ENCODE data around the gene PPP1R3F. TPM values are rescaled to one million over a fixed set of nuclear protein-coding genes. Genes with fewer than 3 reads are reported as not detected.

Gene PPP1R3F, protein sequence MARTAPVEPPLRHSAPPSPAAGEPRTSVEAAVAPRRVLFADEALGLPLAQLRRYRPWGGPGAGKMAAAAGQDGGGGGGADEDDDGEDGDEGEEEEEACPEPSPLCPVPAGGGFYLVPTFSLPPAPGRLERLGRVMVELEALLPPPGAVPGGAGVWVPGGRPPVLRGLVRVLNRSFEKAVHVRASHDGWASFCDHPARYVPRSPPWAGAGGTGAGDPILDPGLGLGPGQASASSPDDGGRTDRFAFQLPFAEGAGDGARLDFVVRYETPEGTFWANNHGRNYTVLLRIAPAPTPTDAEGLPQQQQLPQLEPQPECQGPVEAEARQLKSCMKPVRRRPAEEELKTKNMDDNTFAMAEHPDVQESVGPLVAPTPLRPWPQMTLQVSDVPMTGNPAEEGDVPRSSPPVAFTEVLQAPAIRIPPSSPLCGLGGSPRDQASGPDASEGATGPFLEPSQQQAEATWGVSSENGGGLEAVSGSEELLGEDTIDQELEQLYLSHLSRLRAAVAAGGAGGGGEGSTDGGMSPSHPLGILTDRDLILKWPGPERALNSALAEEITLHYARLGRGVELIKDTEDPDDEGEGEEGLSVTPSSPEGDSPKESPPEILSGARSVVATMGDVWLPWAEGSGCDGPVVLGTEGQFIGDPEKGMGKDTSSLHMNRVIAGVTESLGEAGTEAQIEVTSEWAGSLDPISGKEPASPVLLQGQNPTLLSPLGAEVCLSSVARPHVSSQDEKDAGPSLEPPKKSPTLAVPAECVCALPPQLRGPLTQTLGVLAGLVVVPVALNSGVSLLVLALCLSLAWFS
- 10 to 100 TPM in 1 of 4 donors, 1 to 10 TPM in 3; 4.8 to 13.3 (median 5.7) TPM for total RNA-seq

DNA sequence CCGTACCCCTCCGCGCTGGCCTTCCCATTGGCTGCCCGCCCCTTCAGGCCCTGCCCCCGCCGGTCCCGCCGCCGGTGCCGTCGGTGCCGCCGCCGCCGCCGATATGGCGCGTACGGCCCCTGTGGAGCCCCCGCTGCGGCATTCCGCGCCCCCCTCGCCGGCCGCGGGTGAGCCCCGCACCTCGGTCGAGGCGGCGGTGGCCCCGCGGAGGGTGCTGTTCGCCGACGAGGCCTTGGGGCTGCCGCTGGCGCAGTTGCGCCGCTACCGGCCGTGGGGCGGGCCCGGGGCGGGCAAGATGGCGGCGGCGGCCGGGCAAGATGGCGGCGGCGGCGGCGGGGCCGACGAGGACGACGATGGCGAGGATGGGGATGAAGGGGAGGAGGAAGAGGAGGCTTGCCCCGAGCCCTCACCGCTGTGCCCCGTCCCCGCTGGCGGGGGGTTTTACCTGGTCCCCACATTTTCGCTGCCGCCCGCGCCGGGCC, at the start of gene PPP1R3F:
TSS of gene PPP1R3F (plus strand) at position 27 of the 482 bp plus-strand sequence. CDS start at position 104, 77 bp downstream.
- peak within 1 kb of the TSS; percentile 71 for H3K4me3 ChIP-seq
- peak in 1 of 2 donors; percentile 72 for TF ChIP-seq POLR2A (IDR thresholded peaks at IDR 0.05)
- no peak for TF ChIP-seq POLR2AphosphoS5 (IDR thresholded peaks at IDR 0.05)
- 43% methylated on average over 63 of the region's 70 CpGs for WGBS

DNA sequence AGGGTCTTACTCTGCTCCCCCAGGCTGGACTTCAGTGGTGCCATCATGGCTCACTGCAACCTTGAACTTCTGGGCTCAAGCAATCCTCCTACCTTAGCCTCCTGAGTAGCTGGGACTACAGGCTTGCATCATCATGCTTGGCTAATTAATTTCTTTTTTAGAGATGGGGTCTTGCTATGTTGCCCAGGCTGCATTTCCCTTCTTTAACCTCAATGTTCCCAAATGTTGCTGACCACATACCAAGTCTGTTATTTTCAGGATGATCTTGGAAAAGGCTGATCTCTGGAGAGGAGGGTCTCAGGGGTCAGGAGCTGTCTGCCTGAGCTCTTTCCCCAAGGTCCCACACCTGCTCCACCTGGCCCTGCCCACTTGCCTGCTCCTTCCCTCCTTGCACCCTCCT, 49.5 kb upstream of the PPP1R3F start:
- H3K27me3 ChIP-seq = no peaks in the 10 kb centered on the region
- no peak overlapping the region for H3K27ac ChIP-seq
- no peaks in the 10 kb centered on the region for H3K4me1 ChIP-seq
- no peak overlapping the region for H3K4me3 ChIP-seq
- no peak for DNase-seq (ENCODE audit: low spot score in 2 of 2)
- H3K36me3 ChIP-seq = no peaks in the 10 kb centered on the region
- TF ChIP-seq, protein P1, sequence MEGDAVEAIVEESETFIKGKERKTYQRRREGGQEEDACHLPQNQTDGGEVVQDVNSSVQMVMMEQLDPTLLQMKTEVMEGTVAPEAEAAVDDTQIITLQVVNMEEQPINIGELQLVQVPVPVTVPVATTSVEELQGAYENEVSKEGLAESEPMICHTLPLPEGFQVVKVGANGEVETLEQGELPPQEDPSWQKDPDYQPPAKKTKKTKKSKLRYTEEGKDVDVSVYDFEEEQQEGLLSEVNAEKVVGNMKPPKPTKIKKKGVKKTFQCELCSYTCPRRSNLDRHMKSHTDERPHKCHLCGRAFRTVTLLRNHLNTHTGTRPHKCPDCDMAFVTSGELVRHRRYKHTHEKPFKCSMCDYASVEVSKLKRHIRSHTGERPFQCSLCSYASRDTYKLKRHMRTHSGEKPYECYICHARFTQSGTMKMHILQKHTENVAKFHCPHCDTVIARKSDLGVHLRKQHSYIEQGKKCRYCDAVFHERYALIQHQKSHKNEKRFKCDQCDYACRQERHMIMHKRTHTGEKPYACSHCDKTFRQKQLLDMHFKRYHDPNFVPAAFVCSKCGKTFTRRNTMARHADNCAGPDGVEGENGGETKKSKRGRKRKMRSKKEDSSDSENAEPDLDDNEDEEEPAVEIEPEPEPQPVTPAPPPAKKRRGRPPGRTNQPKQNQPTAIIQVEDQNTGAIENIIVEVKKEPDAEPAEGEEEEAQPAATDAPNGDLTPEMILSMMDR (IDR thresholded peaks at IDR 0.05) = no peak
- TF ChIP-seq POLR2AphosphoS5 (IDR thresholded peaks at IDR 0.05) = no peak
- no peak for TF ChIP-seq EP300 (IDR thresholded peaks at IDR 0.05)
- no peak for TF ChIP-seq POLR2A (IDR thresholded peaks at IDR 0.05)
- H3K9me3 ChIP-seq = no peaks in the 10 kb centered on the region

More for the DNA sequence above, at the start of gene PPP1R3F:
- Histone ChIP-seq H3K27me3 (no peaks in the 10 kb centered on the region), H3K9me3 (no peaks in the 10 kb centered on the region), H3K27ac (peak within 1 kb of the TSS; percentile 94), H3K36me3 (no peaks in the 10 kb centered on the region), H3K4me1 (peaks cover 33% of the 10 kb centered on the region)
- no peak for DNase-seq (ENCODE audit: low spot score in 2 of 2)

DNA sequence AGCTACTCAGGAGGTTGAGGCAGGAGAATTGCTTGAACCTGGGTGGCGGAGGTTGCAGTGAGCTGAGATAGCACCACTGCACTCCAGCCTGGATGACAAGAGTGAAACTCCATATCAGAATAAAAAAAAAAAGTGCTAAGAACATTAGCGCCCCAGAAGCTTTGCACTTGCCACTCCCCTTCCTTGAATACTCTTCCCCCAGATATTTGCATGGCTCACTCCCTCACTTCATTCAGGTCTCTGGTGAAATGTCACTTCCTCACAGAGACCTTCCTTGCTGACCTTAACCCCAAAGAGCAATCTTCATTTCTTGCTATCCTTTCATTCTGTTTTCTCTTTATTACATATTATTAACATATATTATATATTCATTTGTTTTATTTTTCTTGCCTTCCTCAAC, 47.7 kb upstream of the PPP1R3F start:
- Histone ChIP-seq H3K36me3 (no peaks in the 10 kb centered on the region), H3K27me3 (no peaks in the 10 kb centered on the region), H3K9me3 (no peaks in the 10 kb centered on the region), H3K4me1 (no peaks in the 10 kb centered on the region), H3K27ac (no peak overlapping the region), H3K4me3 (no peak overlapping the region)
- DNase-seq (ENCODE audit: low spot score in 2 of 2) = no peak
- TF ChIP-seq EP300 (IDR thresholded peaks at IDR 0.05) (no peak), POLR2A (IDR thresholded peaks at IDR 0.05) (no peak), POLR2AphosphoS5 (IDR thresholded peaks at IDR 0.05) (no peak)
- TF ChIP-seq, protein P1 (IDR thresholded peaks at IDR 0.05) = no peak
- WGBS = 81% methylated on average over 2 of the region's 2 CpGs

DNA sequence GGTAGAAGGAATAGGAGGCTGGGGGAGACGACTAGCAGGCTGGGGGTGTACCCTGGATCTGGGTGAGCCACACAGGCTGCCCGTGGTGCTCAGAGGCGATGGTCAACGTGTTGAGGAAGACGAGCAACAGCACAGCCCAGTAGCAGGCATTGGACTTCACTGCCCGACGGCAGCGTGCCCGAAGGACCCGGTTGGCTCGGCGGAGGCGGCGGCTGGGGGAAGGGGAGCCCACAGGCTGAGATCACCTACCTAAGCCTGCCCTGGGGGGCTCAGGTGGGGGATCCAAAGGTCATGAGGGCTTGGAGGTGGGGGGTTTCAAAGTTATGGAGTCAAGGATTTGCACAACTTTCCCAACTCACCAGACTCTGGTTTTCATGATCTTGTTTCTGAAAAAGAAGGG, 43.7 kb upstream of the PPP1R3F start:
- no peak for DNase-seq (ENCODE audit: low spot score in 2 of 2)
- Histone ChIP-seq H3K36me3 (no peaks in the 10 kb centered on the region), H3K27me3 (no peaks in the 10 kb centered on the region), H3K27ac (no peak overlapping the region), H3K4me1 (peaks cover 8% of the 10 kb centered on the region), H3K9me3 (no peaks in the 10 kb centered on the region), H3K4me3 (no peak overlapping the region)
- WGBS = 80% methylated on average over 14 of the region's 14 CpGs
- TF ChIP-seq POLR2A (IDR thresholded peaks at IDR 0.05) (no peak), EP300 (IDR thresholded peaks at IDR 0.05) (no peak), POLR2AphosphoS5 (IDR thresholded peaks at IDR 0.05) (no peak)
- TF ChIP-seq, protein P1 (IDR thresholded peaks at IDR 0.05) = no peak

DNA sequence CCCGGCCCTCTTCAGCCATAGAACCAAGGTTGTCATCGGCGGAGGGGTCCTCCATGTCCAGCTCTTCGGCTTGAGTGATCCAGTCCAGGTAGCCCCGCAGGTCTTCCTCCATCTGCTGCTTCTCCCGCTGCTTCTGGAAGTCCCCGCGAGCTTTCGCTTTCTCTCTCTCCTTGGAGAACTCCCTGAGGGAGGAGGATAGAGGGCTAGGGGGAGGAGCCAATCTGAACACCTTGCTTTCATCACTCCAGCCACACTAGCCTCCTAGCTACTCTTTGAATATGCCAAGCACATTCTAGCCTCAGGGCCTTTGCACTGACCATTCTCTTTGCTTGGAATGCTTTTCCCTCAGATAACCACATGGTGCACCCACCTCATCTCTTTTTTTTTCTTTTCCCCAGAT, 42.6 kb upstream of the PPP1R3F start:
- no peak overlapping the region for H3K27ac ChIP-seq
- peaks cover 8% of the 10 kb centered on the region for H3K4me1 ChIP-seq
- no peaks in the 10 kb centered on the region for H3K9me3 ChIP-seq
- no peaks in the 10 kb centered on the region for H3K36me3 ChIP-seq
- H3K4me3 ChIP-seq = no peak overlapping the region
- 93% methylated on average over 9 of the region's 9 CpGs for WGBS
- no peak for DNase-seq (ENCODE audit: low spot score in 2 of 2)
- TF ChIP-seq, protein P1 (IDR thresholded peaks at IDR 0.05) = no peak
- no peak for TF ChIP-seq POLR2AphosphoS5 (IDR thresholded peaks at IDR 0.05)
- no peak for TF ChIP-seq POLR2A (IDR thresholded peaks at IDR 0.05)
- H3K27me3 ChIP-seq = no peaks in the 10 kb centered on the region

All from suprapubic skin (tissue), 4 donors.